ENCODE data around the gene LRRC38. TPM values are rescaled to one million over a fixed set of nuclear protein-coding genes. Genes with fewer than 3 reads are reported as not detected.

LRRC38 gene
- total RNA-seq, 2 donors from 2014 or later, result not detected

DNA sequence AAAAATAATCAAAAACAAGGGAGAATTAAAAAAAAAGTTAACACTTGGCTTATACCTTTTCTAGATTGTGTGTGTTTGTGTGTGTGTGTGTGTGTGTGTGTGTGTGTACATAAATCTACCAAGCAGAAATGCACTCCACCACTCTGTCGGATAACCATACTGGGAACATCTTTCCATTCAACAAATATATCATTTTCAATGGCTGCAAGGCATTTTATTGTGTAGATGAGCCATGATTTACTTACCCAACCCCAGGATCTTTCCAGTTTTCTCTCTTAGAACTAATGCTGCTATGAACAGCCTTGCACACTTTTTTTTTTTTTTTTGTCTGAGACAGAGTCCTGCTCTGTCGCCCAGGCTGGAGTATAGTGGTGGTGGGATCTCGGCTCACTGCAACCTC lies 25.8 kb downstream of the LRRC38 start:
- no peak overlapping the region for H3K4me3 ChIP-seq
- no peaks in the 10 kb centered on the region for H3K36me3 ChIP-seq
- no peaks in the 10 kb centered on the region for H3K9me3 ChIP-seq
- H3K4me1 ChIP-seq (ENCODE audit: control insufficient read depth in 1 of 2, low read depth in 2 of 2), result no peaks in the 10 kb centered on the region
- H3K27me3 ChIP-seq (replicated peaks; ENCODE audit: insufficient read depth), result no peaks in the 10 kb centered on the region
- TF ChIP-seq, protein P1, sequence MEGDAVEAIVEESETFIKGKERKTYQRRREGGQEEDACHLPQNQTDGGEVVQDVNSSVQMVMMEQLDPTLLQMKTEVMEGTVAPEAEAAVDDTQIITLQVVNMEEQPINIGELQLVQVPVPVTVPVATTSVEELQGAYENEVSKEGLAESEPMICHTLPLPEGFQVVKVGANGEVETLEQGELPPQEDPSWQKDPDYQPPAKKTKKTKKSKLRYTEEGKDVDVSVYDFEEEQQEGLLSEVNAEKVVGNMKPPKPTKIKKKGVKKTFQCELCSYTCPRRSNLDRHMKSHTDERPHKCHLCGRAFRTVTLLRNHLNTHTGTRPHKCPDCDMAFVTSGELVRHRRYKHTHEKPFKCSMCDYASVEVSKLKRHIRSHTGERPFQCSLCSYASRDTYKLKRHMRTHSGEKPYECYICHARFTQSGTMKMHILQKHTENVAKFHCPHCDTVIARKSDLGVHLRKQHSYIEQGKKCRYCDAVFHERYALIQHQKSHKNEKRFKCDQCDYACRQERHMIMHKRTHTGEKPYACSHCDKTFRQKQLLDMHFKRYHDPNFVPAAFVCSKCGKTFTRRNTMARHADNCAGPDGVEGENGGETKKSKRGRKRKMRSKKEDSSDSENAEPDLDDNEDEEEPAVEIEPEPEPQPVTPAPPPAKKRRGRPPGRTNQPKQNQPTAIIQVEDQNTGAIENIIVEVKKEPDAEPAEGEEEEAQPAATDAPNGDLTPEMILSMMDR (IDR thresholded peaks at IDR 0.05), result no peak
- ATAC-seq (ENCODE audit: insufficient number of reproducible peaks, low FRiP score, low read depth), result no peak
- no peak overlapping the region for H3K27ac ChIP-seq
- DNase-seq (ENCODE audit: low spot score), result no peak

DNA sequence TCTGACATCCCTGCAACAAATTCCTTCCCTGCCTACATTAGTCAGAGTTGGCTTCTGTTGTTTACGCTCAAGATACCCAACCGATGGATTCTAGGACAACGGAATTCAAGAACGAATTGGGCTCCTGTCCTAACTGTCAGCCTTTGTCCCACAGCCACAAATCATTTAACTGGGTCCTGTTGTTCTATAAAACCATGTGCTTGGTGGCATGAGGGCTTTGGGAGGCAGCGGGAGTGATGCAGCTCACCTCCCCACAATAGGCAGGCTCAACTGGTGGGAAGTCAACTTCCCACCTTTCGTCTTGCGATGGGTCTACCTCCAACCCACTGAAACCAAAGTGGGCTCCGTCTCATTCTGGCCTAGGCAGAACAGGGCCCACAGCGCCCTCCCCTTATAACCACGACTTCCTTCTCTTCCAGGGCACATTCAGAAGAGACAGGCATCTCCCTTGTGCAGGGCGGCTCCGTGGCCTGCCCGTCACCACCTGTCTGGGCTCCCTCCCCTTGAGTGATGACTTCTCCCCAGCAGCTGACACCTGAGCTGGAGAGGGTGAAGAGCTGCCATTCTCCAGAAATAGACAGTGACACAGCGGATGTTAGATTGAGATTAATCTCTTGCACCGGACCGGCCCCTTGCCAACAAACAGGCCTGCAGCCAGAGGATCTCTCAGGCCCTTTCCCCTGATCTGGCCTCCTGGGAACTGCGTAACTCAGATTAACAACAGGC lies 26.5 kb downstream of the LRRC38 start:
- no peak overlapping the region for H3K27ac ChIP-seq
- no peaks in the 10 kb centered on the region for H3K36me3 ChIP-seq
- H3K27me3 ChIP-seq (replicated peaks; ENCODE audit: insufficient read depth), result no peaks in the 10 kb centered on the region
- TF ChIP-seq, protein P1 (IDR thresholded peaks at IDR 0.05), result no peak
- no peaks in the 10 kb centered on the region for H3K4me1 ChIP-seq (ENCODE audit: control insufficient read depth in 1 of 2, low read depth in 2 of 2)
- no peak for DNase-seq (ENCODE audit: low spot score)
- no peaks in the 10 kb centered on the region for H3K9me3 ChIP-seq
- no peak for ATAC-seq (ENCODE audit: insufficient number of reproducible peaks, low FRiP score, low read depth)
- no peak overlapping the region for H3K4me3 ChIP-seq

DNA sequence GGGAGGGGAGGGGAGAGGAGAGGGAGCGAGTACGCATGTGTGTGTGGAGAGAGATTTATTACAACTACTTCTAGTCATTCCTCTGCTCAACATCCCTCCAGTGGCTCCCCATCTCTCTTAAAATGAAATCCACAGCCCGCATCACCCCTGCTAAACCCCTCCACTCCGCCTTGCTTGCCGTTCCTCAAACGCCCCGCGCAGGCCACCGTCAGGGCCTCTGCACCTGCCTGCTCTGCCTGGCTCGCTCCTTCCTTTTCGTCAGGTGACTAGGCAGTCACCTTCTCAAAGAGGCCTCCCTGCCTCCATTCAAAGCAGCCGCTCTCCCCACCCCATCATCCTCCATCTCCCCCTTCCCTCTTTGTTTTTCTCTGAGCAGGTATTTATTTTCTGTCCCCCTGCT lies 29.9 kb downstream of the LRRC38 start:
- no peaks in the 10 kb centered on the region for H3K4me1 ChIP-seq (ENCODE audit: control insufficient read depth in 1 of 2, low read depth in 2 of 2)
- DNase-seq (ENCODE audit: low spot score) (no peak), ATAC-seq (ENCODE audit: insufficient number of reproducible peaks, low FRiP score, low read depth) (no peak)
- TF ChIP-seq, protein P1 (IDR thresholded peaks at IDR 0.05), result no peak
- H3K27ac ChIP-seq, result no peak overlapping the region
- H3K9me3 ChIP-seq, result no peaks in the 10 kb centered on the region
- H3K4me3 ChIP-seq, result no peak overlapping the region
- no peaks in the 10 kb centered on the region for H3K36me3 ChIP-seq
- H3K27me3 ChIP-seq (replicated peaks; ENCODE audit: insufficient read depth), result no peaks in the 10 kb centered on the region

DNA sequence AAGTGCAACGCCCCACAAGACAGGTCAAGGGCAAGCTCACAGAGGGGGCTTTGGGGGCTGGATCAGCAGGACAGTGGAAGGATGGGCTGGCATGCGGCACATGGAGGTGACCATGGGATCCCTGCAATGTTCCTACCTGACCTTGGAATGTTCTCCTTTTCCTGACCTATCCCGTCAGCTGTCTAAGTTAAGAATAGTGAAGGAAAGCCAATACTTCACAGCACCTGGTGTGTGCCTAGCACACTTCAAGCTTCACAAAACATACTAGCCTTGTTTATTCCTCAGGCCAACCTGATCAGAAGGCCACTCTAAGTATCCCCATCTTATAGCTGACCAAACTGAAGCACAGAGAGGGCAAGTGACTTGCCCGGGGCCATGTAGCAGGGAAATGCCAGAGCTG lies 31.2 kb downstream of the LRRC38 start:
- H3K36me3 ChIP-seq, result no peaks in the 10 kb centered on the region
- H3K27me3 ChIP-seq (replicated peaks; ENCODE audit: insufficient read depth), result no peaks in the 10 kb centered on the region
- no peak overlapping the region for H3K4me3 ChIP-seq
- DNase-seq (ENCODE audit: low spot score), result no peak
- no peak for ATAC-seq (ENCODE audit: insufficient number of reproducible peaks, low FRiP score, low read depth)
- TF ChIP-seq, protein P1 (IDR thresholded peaks at IDR 0.05), result no peak
- no peaks in the 10 kb centered on the region for H3K4me1 ChIP-seq (ENCODE audit: control insufficient read depth in 1 of 2, low read depth in 2 of 2)
- H3K27ac ChIP-seq, result no peak overlapping the region
- no peaks in the 10 kb centered on the region for H3K9me3 ChIP-seq

DNA sequence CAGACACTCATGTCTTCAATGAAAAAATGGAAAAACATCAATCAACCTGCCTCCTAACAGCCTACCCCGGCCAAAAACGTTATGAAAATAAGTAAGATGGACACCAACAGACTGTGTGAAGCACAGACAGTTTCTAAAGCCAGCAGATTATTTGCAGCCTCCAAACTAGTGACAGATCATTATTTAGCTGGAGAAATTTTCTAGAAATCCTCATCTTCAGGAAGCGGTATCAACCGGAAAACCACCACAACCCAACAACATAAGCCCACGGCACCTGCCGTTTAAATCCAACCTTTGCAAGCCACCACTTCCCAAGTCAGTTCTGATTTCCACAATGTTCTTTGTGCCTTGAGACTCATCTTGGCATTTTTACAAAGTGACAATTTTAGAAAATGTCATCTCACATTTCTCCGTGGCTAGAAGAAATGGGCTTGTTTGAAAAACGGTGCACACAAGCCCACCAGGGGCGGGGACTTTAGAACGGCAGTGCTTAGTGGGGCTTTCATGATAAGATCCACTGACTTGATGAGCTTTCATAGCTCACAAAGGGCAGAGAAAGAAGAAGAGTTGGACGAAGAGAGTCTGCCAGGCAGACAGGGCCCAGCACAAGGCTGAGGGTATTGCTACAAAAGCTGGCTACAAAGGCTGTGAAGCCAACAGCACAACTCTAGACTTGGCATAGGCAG lies 34.5 kb downstream of the LRRC38 start:
- Histone ChIP-seq H3K4me3 (no peak overlapping the region), H3K27me3 (replicated peaks; ENCODE audit: insufficient read depth) (no peaks in the 10 kb centered on the region), H3K36me3 (no peaks in the 10 kb centered on the region), H3K27ac (no peak overlapping the region), H3K4me1 (ENCODE audit: control insufficient read depth in 1 of 2, low read depth in 2 of 2) (no peaks in the 10 kb centered on the region), H3K9me3 (no peaks in the 10 kb centered on the region)
- TF ChIP-seq, protein P1 (IDR thresholded peaks at IDR 0.05), result no peak
- ATAC-seq (ENCODE audit: insufficient number of reproducible peaks, low FRiP score, low read depth), result no peak
- DNase-seq (ENCODE audit: low spot score), result no peak
